Fibroblast of peridontal ligament (primary cell): ENCODE results near the gene LEPR.
A peak's percentile ranks its signal among the peaks of the same experiment; 100 is the strongest.
"Not testable (repeated sequence)": the region's sequence is repeated elsewhere in the genome, so short reads cannot be mapped to it uniquely, and the experiment has no call there.

Experiments
- DNase-seq: peaks from one replicate; pipeline ENCODE4 v3.0.0-alpha.2; 2010; ENCODE audit errors: extremely low read depth

Gene LEPR

GRCh38 chr1:65420590-65421350 lies at the start of gene LEPR, which contains the start of gene LEPROT:
Gene LEPR (plus strand): TSS chr1:65420668. CDS start chr1:65565566, 144,898 bp downstream.
Gene LEPROT (plus strand): TSS chr1:65420668. CDS start chr1:65420725, 57 bp downstream.
- peak; percentile 62 for DNase-seq

GRCh38 chr1:65371544-65371943 lies 48.9 kb upstream of the LEPR start:
- DNase-seq: peak; percentile 15

GRCh38 chr1:65372557-65372956 lies 47.9 kb upstream of the LEPR start:
- DNase-seq: peak; percentile 60

- DNase-seq: no peak
Observed at GRCh38 chr1:65377496-65378246, 42.8 kb upstream of the LEPR start.

GRCh38 chr1:65378247-65378946 lies 42.1 kb upstream of the LEPR start:
- DNase-seq: no peak

GRCh38 chr1:65384426-65384825 lies 36.0 kb upstream of the LEPR start:
- not testable (repeated sequence) for DNase-seq

GRCh38 chr1:65386439-65386838 lies 34.0 kb upstream of the LEPR start:
- no peak for DNase-seq

- DNase-seq: no peak
Observed at GRCh38 chr1:65387821-65388220, 32.6 kb upstream of the LEPR start.

- no peak for DNase-seq
Observed at GRCh38 chr1:65388908-65389695, 31.4 kb upstream of the LEPR start.

- no peak for DNase-seq
Observed at GRCh38 chr1:65392497-65392896, 28.0 kb upstream of the LEPR start.

- peak; percentile 63 for DNase-seq
Observed at GRCh38 chr1:65393347-65393746, 27.1 kb upstream of the LEPR start.

- DNase-seq: no peak
Observed at GRCh38 chr1:65393928-65394327, 26.5 kb upstream of the LEPR start.

- DNase-seq: peak; percentile 82
Observed at GRCh38 chr1:65395887-65396612, 24.4 kb upstream of the LEPR start.

- no peak for DNase-seq
Observed at GRCh38 chr1:65398083-65398482, 22.4 kb upstream of the LEPR start.

GRCh38 chr1:65399003-65399402 lies 21.5 kb upstream of the LEPR start:
- DNase-seq: no peak

GRCh38 chr1:65401612-65402011 lies 18.9 kb upstream of the LEPR start:
- no peak for DNase-seq

GRCh38 chr1:65404941-65405340 lies 15.5 kb upstream of the LEPR start:
- DNase-seq: no peak

GRCh38 chr1:65407877-65408276 lies 12.6 kb upstream of the LEPR start:
- no peak for DNase-seq

- no peak for DNase-seq
Observed at GRCh38 chr1:65409314-65409713, 11.2 kb upstream of the LEPR start.

- no peak for DNase-seq
Observed at GRCh38 chr1:65409816-65410326, 10.6 kb upstream of the LEPR start.
